H1 (cell line): Measurements from ENCODE around the gene SLC3A2. TPM values are rescaled to one million over a fixed set of nuclear protein-coding genes. Genes with fewer than 3 reads are reported as not detected.

Source experiments
- ASH2L ChIP-seq: fragments of 200-600, 300-600 bp; sonication (generic); IDR thresholded peaks from one replicate; pipeline ENCODE4 v1.7.1; 2017; ENCODE audit warnings: low read length
- BACH1 ChIP-seq: IDR thresholded peaks from 2 replicates; pipeline ENCODE4 v1.6.1; 2012; ENCODE audit warnings: low read length, improper control_type of control experiment
- CHD1 ChIP-seq: IDR thresholded peaks from 2 replicates; pipeline ENCODE4 v1.6.1; 2012; ENCODE audit warnings: low read depth, low read length, improper control_type of control experiment
- CREB1 ChIP-seq: IDR thresholded peaks from 2 replicates; pipeline ENCODE4 v1.6.1; 2012; ENCODE audit warnings: inconsistent platforms
- EGR1 ChIP-seq: IDR thresholded peaks from 2 replicates; pipeline ENCODE4 v1.6.1; 2011; ENCODE audit warnings: low read depth, low read length, borderline replicate concordance
- HDAC2 ChIP-seq, 2 experiments: fragments of 300-600 bp in 1 of 2; sonication (generic) in 1 of 2; IDR thresholded peaks; 2 replicates each; pipeline ENCODE4 v1.6.1; 2011 to 2012; ENCODE audit warnings: low read depth in 2 of 2, low read length in 2 of 2, mild to moderate bottlenecking in 2 of 2, moderate library complexity in 2 of 2, borderline replicate concordance in 1 of 2, inconsistent platforms in 1 of 2
- JUN ChIP-seq: IDR thresholded peaks from 2 replicates; pipeline ENCODE4 v1.6.1; 2011; ENCODE audit warnings: low read depth, mild to moderate bottlenecking, improper control_type of control experiment, low read length
- JUND ChIP-seq: IDR thresholded peaks from 2 replicates; pipeline ENCODE4 v1.6.1; 2011; ENCODE audit warnings: mild to moderate bottlenecking, improper control_type of control experiment, low read length
- KDM1A ChIP-seq: fragments of 200-600, 300-600 bp; sonication (generic); IDR thresholded peaks from 2 replicates; pipeline ENCODE4 v1.7.1; 2016; ENCODE audit warnings: mild to moderate bottlenecking, low read length, borderline replicate concordance
- POLR2A ChIP-seq, 2 experiments: IDR thresholded peaks; 1 replicate in 1 of 2; 2 replicates in 1 of 2; pipeline ENCODE4 v1.6.1; 2011; ENCODE audit warnings: low read depth in 2 of 2, low read length in 2 of 2, mild to moderate bottlenecking in 2 of 2; ENCODE audit errors: control extremely low read depth in 1 of 2
- SAP30 ChIP-seq: fragments of 300-600 bp; sonication (generic); IDR thresholded peaks from 2 replicates; pipeline ENCODE4 v1.7.1; 2012; ENCODE audit warnings: low read length, moderate library complexity, mild to moderate bottlenecking, inconsistent platforms; ENCODE audit not compliant: insufficient read depth, insufficient replicate concordance
- SIN3A ChIP-seq, 2 experiments: IDR thresholded peaks in 1 of 2; conservative IDR thresholded peaks in 1 of 2; 2 replicates each; pipeline ENCODE4 v1.6.1; 2011 to 2012; ENCODE audit warnings: low read length in 2 of 2, improper control_type of control experiment in 1 of 2, low read depth in 1 of 2, mild to moderate bottlenecking in 1 of 2
- SIRT6 ChIP-seq: IDR thresholded peaks from one replicate; pipeline ENCODE4 v1.7.1; 2012; ENCODE audit warnings: low read length, inconsistent platforms
- SP1 ChIP-seq: IDR thresholded peaks from 2 replicates; pipeline ENCODE4 v1.6.1; 2011; ENCODE audit warnings: low read depth, low read length
- SP4 ChIP-seq: IDR thresholded peaks from 2 replicates; pipeline ENCODE4 v1.6.1; 2012; ENCODE audit warnings: low read length, inconsistent platforms
- YY1 ChIP-seq: IDR thresholded peaks from 2 replicates; pipeline ENCODE4 v1.6.1; 2011; ENCODE audit warnings: low read depth, mild to moderate bottlenecking, low read length
- polyA plus RNA-seq, 7 experiments: library from polyadenylated mRNA; depleted of rRNA in 3 of 7; stranded (reverse) in 5 of 7; unstranded in 2 of 7; fragments of >200 nt in 5 of 7; fragments of 200-250 nt in 2 of 7; gene quantifications; 1 replicate in 5 of 7; 2 replicates in 1 of 7; 4 replicates in 1 of 7; pipeline versions ENCODE4 v1.2.1 to v1.2.3, GENCODE V29; 2011 to 2013; ENCODE audit warnings: missing spikeins in 2 of 7, mixed read lengths in 2 of 7
- total RNA-seq: library from RNA; stranded (reverse); fragmentation: NEBNext Ultra II Directional; extraction: Animal tissue kit (Norgen Biotek cat#: 25700); gene quantifications from 2 replicates; pipeline ENCODE4 v1.2.1, GENCODE V29; 2021
- TF ChIP-seq, protein P1 (sequence below): IDR thresholded peaks from 2 replicates; pipeline ENCODE4 v1.6.1; 2011; ENCODE audit warnings: low read length, improper control_type of control experiment
- TF ChIP-seq, protein P2 (sequence below): IDR thresholded peaks from 2 replicates; pipeline ENCODE4 v1.6.1; 2012; ENCODE audit warnings: inconsistent platforms

Gene SLC3A2
- total and polyA plus RNA-seq, 2 of the 8 experiments (the other 6 are each of a cell fraction or from before 2014, with no cell fraction given), result 410 to 435 TPM

DNA sequence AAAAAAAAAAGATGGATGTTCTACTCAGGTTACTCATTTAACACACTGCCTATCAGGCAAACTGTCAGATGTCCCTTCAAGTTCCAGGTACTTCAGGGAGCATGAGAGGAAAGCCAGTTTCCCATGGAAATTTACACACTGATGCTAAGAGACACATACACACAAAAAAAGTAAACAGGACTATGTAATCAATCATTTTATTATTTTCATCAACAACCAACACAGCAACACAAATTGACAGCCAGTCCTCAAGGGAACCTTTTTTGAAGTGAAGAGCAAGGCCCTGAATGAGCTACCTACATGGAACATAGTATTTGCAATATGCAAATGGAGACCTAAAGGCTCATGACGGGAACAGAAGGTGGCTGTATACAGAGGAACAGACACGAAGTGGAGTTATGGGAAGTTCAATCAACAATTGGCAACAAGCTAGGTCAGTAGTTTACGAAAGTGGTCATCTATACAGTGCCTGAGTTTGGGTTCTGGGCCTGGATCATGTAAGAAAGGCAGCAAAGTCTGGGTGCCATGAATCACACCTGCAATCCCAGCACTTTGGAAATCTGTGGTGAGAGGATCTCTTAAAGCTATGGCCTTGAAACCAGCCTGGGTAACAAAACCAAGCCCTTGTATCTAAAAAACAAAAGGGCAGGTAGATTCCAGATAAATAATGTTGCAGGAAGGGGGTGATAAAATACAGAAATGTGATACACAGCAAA, 28.7 kb upstream of the SLC3A2 start (continued):
- TF ChIP-seq SP4 (0 out of 2 replicates have a peak, but pooled peaks have one; percentile 24), BACH1 (no peak), ASH2L (peak; percentile 18), SIN3A (conservative IDR thresholded peaks at IDR 0.05 in 1 of 2, IDR thresholded peaks at IDR 0.05 in 1 of 2; ENCODE audit: low read depth in 1 of 2, low read length in 2 of 2) (peak in 1 of 2 experiments; percentile 12; a peak in 1 of 4 replicates), YY1 (no peak), JUND (no peak), JUN (no peak), EGR1 (no peak), SP1 (no peak), KDM1A (no peak), POLR2A (IDR thresholded peaks at IDR 0.05; ENCODE audit: control extremely low read depth in 1 of 2, low read depth in 2 of 2, low read length in 2 of 2) (peak; percentile 60 to 81), CHD1 (peak; percentile 17; the same call in 1 of the 2 replicates), SAP30 (no peak), HDAC2 (IDR thresholded peaks at IDR 0.05; ENCODE audit: borderline replicate concordance in 1 of 2, low read depth in 2 of 2, low read length in 2 of 2) (no peak), SIRT6 (no peak), CREB1 (no peak)
- TF ChIP-seq, protein P1, sequence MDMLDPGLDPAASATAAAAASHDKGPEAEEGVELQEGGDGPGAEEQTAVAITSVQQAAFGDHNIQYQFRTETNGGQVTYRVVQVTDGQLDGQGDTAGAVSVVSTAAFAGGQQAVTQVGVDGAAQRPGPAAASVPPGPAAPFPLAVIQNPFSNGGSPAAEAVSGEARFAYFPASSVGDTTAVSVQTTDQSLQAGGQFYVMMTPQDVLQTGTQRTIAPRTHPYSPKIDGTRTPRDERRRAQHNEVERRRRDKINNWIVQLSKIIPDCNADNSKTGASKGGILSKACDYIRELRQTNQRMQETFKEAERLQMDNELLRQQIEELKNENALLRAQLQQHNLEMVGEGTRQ, result 0 out of 2 replicates have a peak, but pooled peaks have one; percentile 2
- TF ChIP-seq, protein P2, sequence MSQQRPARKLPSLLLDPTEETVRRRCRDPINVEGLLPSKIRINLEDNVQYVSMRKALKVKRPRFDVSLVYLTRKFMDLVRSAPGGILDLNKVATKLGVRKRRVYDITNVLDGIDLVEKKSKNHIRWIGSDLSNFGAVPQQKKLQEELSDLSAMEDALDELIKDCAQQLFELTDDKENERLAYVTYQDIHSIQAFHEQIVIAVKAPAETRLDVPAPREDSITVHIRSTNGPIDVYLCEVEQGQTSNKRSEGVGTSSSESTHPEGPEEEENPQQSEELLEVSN, result no peak
